ENCODE measurements around the gene SERPINA3. TPM values are rescaled to one million over a fixed set of nuclear protein-coding genes. Genes with fewer than 3 reads are reported as not detected.

Gene SERPINA3
- total and polyA plus RNA-seq, 2 of the 8 experiments (the other 6 are each of a cell fraction or from before 2014, with no cell fraction given), result not detected

- H3K4me1 ChIP-seq (replicated peaks in 1 of 4; ENCODE audit: control insufficient read depth in 3 of 4, insufficient read depth in 4 of 4, low read length in 3 of 4), result no peaks in the 10 kb centered on the region; a peak in 1 of 7 replicates
- H2BK20ac ChIP-seq (ENCODE audit: low read length), result no peak overlapping the region
- no peak overlapping the region for H3K18ac ChIP-seq (ENCODE audit: extremely low read depth, low read length)
- H4K5ac ChIP-seq (ENCODE audit: insufficient read length, low read depth, low read length), result no peak overlapping the region
- no peak overlapping the region for H3K23ac ChIP-seq (ENCODE audit: insufficient read length)
- H2BK15ac ChIP-seq (ENCODE audit: low read length), result no peak overlapping the region
- no peak overlapping the region for H3K56ac ChIP-seq (replicated peaks; ENCODE audit: insufficient read length, low read depth, low read length)
- no peak overlapping the region for H2BK5ac ChIP-seq (ENCODE audit: low read depth, low read length)
- H3K27ac ChIP-seq (ENCODE audit: low read depth, low read length), result no peak overlapping the region
- no peak overlapping the region for H2BK120ac ChIP-seq (replicated peaks; ENCODE audit: low read depth, low read length)
- no peaks in the 10 kb centered on the region for H3K79me2 ChIP-seq (ENCODE audit: control insufficient read depth in 1 of 2, insufficient read depth in 2 of 2, low read length in 2 of 2)
- FAIRE-seq (no peak), DNase-seq (ENCODE audit: low read depth in 1 of 2, low spot score in 2 of 2) (no peak)
- H3K4me2 ChIP-seq (ENCODE audit: insufficient read depth in 1 of 2, low read depth in 2 of 2, low read length in 2 of 2), result no peak overlapping the region
- no peaks in the 10 kb centered on the region for H3K79me1 ChIP-seq (ENCODE audit: low read depth, low read length)
- TF ChIP-seq FOSL1 (IDR thresholded peaks at IDR 0.05; ENCODE audit: insufficient read depth, low read depth, low read length) (no peak), SUZ12 (IDR thresholded peaks at IDR 0.05; ENCODE audit: low read length) (no peak), RNF2 (IDR thresholded peaks at IDR 0.05; ENCODE audit: borderline replicate concordance, low read depth, low read length, missing control alignments, poor library complexity, severe bottlenecking) (no peak), CREB1 (IDR thresholded peaks at IDR 0.05) (no peak), USF2 (IDR thresholded peaks at IDR 0.05; ENCODE audit: low read length) (no peak), NANOG (IDR thresholded peaks at IDR 0.05; ENCODE audit: insufficient read depth, low read depth, low read length, poor library complexity, severe bottlenecking) (no peak), HDAC6 (IDR thresholded peaks at IDR 0.05; ENCODE audit: low read depth, low read length) (no peak), SIX5 (IDR thresholded peaks at IDR 0.05; ENCODE audit: low read depth, low read length) (no peak), E2F6 (IDR thresholded peaks at IDR 0.05) (no peak), SP1 (IDR thresholded peaks at IDR 0.05; ENCODE audit: low read depth, low read length) (no peak), KDM1A (IDR thresholded peaks at IDR 0.05; ENCODE audit: borderline replicate concordance, low read length) (no peak)
- no peak overlapping the region for H3K14ac ChIP-seq (ENCODE audit: insufficient read length)
- H2BK12ac ChIP-seq (ENCODE audit: low read depth, low read length), result no peak overlapping the region
- H2AK5ac ChIP-seq (ENCODE audit: low read depth, low read length), result no peak overlapping the region
- no peaks in the 10 kb centered on the region for H4K20me1 ChIP-seq (replicated peaks in 1 of 2; ENCODE audit: control insufficient read depth in 1 of 2, insufficient read depth in 2 of 2, low read length in 2 of 2)
- no peaks in the 10 kb centered on the region for H3K23me2 ChIP-seq (ENCODE audit: low read depth, low read length)
- no peak overlapping the region for H3K4ac ChIP-seq (replicated peaks; ENCODE audit: insufficient read length, low read depth, low read length)
- 0 out of 8 replicates have a peak, but pooled peaks cover 0 to 2% (median 0%) of the 10 kb centered on the region in 4 experiments for H3K36me3 ChIP-seq (ENCODE audit: control insufficient read depth in 2 of 4, insufficient read depth in 4 of 4, low read length in 3 of 4)
- H3K9ac ChIP-seq (replicated peaks in 1 of 4; ENCODE audit: extremely low read depth in 1 of 4, low read depth in 3 of 4, low read length in 3 of 4), result no peak overlapping the region
- peaks cover 14 to 28% of the 10 kb centered on the region in 2 experiments for H3K9me3 ChIP-seq (ENCODE audit: insufficient read depth in 2 of 2, low read depth in 1 of 2, low read length in 1 of 2)
- no peak overlapping the region for H2AFZ ChIP-seq (ENCODE audit: low read length)
- no peak overlapping the region for H4K8ac ChIP-seq (ENCODE audit: extremely low read depth, insufficient read depth, low read length)
- H3K4me3 ChIP-seq (ENCODE audit: extremely low read depth in 1 of 4, insufficient read depth in 2 of 4, low read depth in 3 of 4, low read length in 4 of 4), result no peak overlapping the region
- 100% methylated on average over 3 of the region's 3 CpGs; no CpG with 5 or more reads in 1 of the 2 experiments for WGBS, 2 experiments (ENCODE audit: extremely low coverage in 1 of 2, insufficient coverage in 1 of 2, insufficient read length in 1 of 2, insufficient replicate concordance in 2 of 2, low coverage in 1 of 2, low lambda C conversion rate in 2 of 2, missing lambda C conversion rate in 1 of 2)
- H4K91ac ChIP-seq (replicated peaks; ENCODE audit: insufficient read length, low read length), result no peak overlapping the region
- POLR2A ChIA-PET (ENCODE audit: partially characterized antibody), result interaction anchor here (1.2 kb wide), 1 partner anchor 10 kb away, joined by 3 read pairs; no protein-coding TSS in a partner anchor
- H3K27me3 ChIP-seq (replicated peaks in 1 of 4; ENCODE audit: control insufficient read depth in 3 of 4, extremely low read depth in 1 of 4, insufficient read depth in 3 of 4, low read length in 3 of 4), result no peaks in the 10 kb centered on the region
- CTCF ChIA-PET (ENCODE audit: partially characterized antibody), result interaction anchor here (1.0 to 1.3 kb wide), 2 partner anchors 9 to 66 kb away, joined by 3 read pairs; no protein-coding TSS in a partner anchor
Observed at GRCh38 chr14:94615254-94615653, 3.1 kb downstream of the SERPINA3 start.
